ENCODE data around the gene FSTL4.

DNA sequence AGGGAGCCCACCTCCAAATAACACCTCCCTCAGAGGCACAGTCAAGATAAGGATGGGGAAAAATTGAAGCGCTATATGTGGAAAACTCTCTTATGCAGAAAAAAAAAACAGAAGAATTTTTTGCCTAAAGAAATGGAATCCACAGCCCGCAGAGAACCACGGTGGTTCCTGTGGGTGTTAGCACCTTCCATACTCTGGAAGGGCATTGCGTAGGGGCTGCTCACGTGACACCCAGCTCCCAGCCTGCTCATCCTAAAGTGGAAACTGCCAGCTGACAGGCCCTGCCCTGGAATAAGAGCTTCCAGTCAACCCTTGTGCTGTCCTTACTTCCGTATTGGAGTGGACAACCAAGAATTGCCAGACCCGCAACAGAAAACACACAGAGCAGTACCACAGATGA lies 142.5 kb downstream of the FSTL4 start:
- TF ChIP-seq CTCF (IDR thresholded peaks at IDR 0.05; ENCODE audit: low read depth, low read length, missing input control) (no peak), SP1 (IDR thresholded peaks at IDR 0.05) (no peak), EGR1 (IDR thresholded peaks at IDR 0.05; ENCODE audit: low read depth in 2 of 2) (no peak), TAF1 (conservative IDR thresholded peaks at IDR 0.05) (no peak)

All from liver (tissue), 3 donors.